Raji (cell line): ENCODE results near the gene RITA1.

ENCODE experiments used
- POLR2A ChIP-seq: IDR thresholded peaks from 2 replicates; pipeline ENCODE4 v1.6.1; 2011; ENCODE audit warnings: low read depth, low read length, control low read depth; ENCODE audit not compliant: insufficient read depth

The RITA1 gene

GRCh38 chr12:113204804-113205203, 19.3 kb downstream of the RITA1 start:
- no peak for TF ChIP-seq POLR2A

GRCh38 chr12:113207613-113208040, 22.1 kb downstream of the RITA1 start:
- TF ChIP-seq POLR2A = peak; percentile 59

GRCh38 chr12:113208041-113208934, 22.8 kb downstream of the RITA1 start:
- peak; percentile 78 for TF ChIP-seq POLR2A

- TF ChIP-seq POLR2A = no peak
These were observed 25.6 kb downstream of the RITA1 start for GRCh38 chr12:113211160-113211559.

- TF ChIP-seq POLR2A = no peak
These were observed 29.4 kb downstream of the RITA1 start for GRCh38 chr12:113214895-113215400.

- no peak for TF ChIP-seq POLR2A
These were observed 30.5 kb downstream of the RITA1 start for GRCh38 chr12:113216027-113216426.

GRCh38 chr12:113220593-113221180, 35.2 kb downstream of the RITA1 start:
- TF ChIP-seq POLR2A = no peak; the same call in none of the 2 replicates

GRCh38 chr12:113221181-113221996, 35.9 kb downstream of the RITA1 start, which contains the start of gene TPCN1:
TPCN1 (plus strand) TSS chr12:113221464; CDS start chr12:113226853, 5,389 bp downstream.
- peak; percentile 93 for TF ChIP-seq POLR2A

GRCh38 chr12:113221997-113222729, 36.6 kb downstream of the RITA1 start:
- TF ChIP-seq POLR2A = peak; percentile 44; the same call in 1 of the 2 replicates

GRCh38 chr12:113222730-113223531, 37.4 kb downstream of the RITA1 start:
- peak; percentile 63 for TF ChIP-seq POLR2A

- TF ChIP-seq POLR2A = no peak
These were observed 39.4 kb downstream of the RITA1 start for GRCh38 chr12:113224955-113225354.

GRCh38 chr12:113226696-113227568, 41.4 kb downstream of the RITA1 start:
- no peak for TF ChIP-seq POLR2A
